Measurements from ENCODE around the gene EEF2KMT. TPM values are rescaled to one million over a fixed set of nuclear protein-coding genes. Genes with fewer than 3 reads are reported as not detected.
"Not testable (repeated sequence)": the region's sequence is repeated elsewhere in the genome, so short reads cannot be mapped to it uniquely, and the experiment has no call there.

EEF2KMT gene
- polyA plus RNA-seq, 6 donors from 2014 or later: 7.1 to 15.1 (median 10.1) TPM

DNA sequence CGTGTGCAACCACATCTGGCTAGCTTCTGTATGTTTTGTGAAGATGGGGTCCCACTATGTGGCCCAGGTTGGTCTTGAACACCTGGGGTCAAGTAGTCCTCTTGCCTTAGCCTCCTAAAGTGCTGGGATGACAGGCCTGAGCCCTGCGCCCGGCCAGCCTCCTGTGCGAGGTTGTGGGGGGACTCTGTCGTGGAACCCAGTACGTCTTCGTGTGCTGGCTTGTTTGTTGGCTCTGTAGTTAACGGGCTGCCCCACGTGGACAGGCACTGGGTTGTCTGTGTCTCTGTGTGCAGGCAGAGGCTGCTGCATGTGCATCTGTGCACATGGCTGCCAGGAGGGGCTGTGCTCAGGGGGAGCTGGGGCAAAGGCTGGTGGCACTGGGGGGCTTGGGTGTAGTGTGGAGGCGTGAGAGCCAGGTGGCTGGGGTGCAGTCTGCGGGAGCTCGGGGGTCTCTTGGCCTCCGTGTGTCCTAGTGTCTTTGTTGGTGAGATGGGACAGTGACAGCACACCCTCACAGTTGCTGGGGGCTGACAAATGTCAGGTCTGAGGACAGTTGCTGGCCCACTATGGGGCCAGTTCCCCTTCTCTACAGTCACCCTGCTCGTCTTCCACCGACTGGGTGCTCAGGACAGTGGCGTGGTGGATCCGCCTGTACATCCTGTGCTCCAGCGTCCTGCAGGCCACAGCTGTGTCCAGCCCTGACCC lies 9.4 kb downstream of the EEF2KMT start:
- H3K36me3 Mint-ChIP-seq: peaks cover 0 to 14% of the 10 kb centered on the region in 2 donors
- H3K9me3 Mint-ChIP-seq; H3K27me3 Mint-ChIP-seq; H3K4me3 Mint-ChIP-seq; DNase-seq; H3K4me1 Mint-ChIP-seq; ATAC-seq (ENCODE audit: low read depth in 2 of 2): not testable (repeated sequence)
- H3K27ac Mint-ChIP-seq: peak overlapping the region in 1 of 6 donors; percentile 29

DNA sequence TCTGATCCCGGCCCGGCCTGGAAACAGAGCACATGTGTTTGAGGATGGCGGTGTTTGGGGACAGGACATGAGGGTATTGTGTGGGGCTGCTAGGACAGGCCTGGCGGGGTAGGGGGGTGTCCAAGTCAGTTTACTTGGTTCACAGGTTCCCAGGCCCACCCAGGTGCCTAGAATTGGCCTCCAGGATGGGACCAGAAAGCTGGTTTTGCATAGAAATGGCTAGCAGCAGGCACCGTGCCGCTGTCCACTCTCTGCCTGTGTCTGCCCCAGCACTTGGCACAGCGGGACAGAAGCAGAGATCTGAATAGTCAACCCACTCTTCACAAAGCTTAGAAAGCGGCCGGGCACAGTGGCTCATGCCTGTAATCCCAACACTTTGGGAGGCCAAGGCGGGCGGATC lies 11.9 kb downstream of the EEF2KMT start:
- not testable (repeated sequence) for H3K4me1 Mint-ChIP-seq; H3K9me3 Mint-ChIP-seq; ATAC-seq (ENCODE audit: low read depth in 2 of 2); H3K27me3 Mint-ChIP-seq; DNase-seq; H3K4me3 Mint-ChIP-seq
- peak overlapping the region in 1 of 6 donors; percentile 83 for H3K27ac Mint-ChIP-seq
- peaks cover 0 to 14% of the 10 kb centered on the region in 2 donors for H3K36me3 Mint-ChIP-seq

- not testable (repeated sequence) for H3K4me1 Mint-ChIP-seq; H3K27ac Mint-ChIP-seq; H3K27me3 Mint-ChIP-seq; H3K9me3 Mint-ChIP-seq; H3K4me3 Mint-ChIP-seq; ATAC-seq (ENCODE audit: low read depth in 2 of 2)
- peak; percentile 42 for DNase-seq
- peaks cover 0 to 14% of the 10 kb centered on the region in 2 donors for H3K36me3 Mint-ChIP-seq
Measured at GRCh38 chr16:5084802-5085201, 12.8 kb downstream of the EEF2KMT start.

DNA sequence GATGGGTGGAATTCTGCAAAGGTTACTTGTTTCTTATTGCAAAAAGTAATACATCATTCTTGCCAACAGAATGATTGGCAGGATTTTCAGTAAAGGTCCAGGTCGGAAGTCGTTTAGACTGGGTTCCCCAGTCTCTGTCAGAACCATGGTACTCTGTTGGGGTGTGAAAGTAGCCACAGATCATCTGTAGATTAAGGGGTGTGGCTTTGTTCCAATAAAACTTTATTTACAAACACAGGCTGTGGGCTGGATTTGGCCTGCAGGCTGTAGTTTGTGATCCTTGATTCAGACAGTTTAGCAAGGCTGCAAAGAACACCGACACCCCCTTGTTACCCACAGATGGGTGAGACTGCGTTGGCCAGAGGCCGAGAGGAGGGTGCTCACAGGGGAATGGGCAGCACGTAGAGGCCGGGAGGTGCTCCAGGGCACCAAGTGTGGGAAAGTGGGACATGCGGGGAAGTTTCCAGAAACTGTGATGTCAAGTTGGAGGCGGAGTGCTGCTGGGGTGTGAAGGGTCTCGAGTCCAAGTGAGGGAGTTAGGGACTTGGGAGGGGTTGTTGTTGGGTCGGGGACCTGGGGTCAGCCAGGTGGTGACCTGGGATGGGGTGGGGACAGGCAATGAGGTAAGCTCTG lies 13.4 kb downstream of the EEF2KMT start:
- not testable (repeated sequence) for ATAC-seq (ENCODE audit: low read depth in 2 of 2); H3K9me3 Mint-ChIP-seq; H3K27me3 Mint-ChIP-seq; H3K4me1 Mint-ChIP-seq; H3K4me3 Mint-ChIP-seq; DNase-seq
- peak overlapping the region in 2 of 6 donors; percentile 35 to 42 for H3K27ac Mint-ChIP-seq
- peaks cover 0 to 14% of the 10 kb centered on the region in 2 donors for H3K36me3 Mint-ChIP-seq

GRCh38 chr16:5083646-5084045 lies 13.9 kb downstream of the EEF2KMT start:
- peak overlapping the region in 1 of 6 donors; percentile 11 for H3K27ac Mint-ChIP-seq
- peaks cover 0 to 14% of the 10 kb centered on the region in 2 donors for H3K36me3 Mint-ChIP-seq
- H3K27me3 Mint-ChIP-seq; H3K4me1 Mint-ChIP-seq; H3K4me3 Mint-ChIP-seq; H3K9me3 Mint-ChIP-seq; ATAC-seq (ENCODE audit: low read depth in 2 of 2); DNase-seq: not testable (repeated sequence)

- H3K4me3 Mint-ChIP-seq; H3K27ac Mint-ChIP-seq; H3K4me1 Mint-ChIP-seq; ATAC-seq (ENCODE audit: low read depth in 2 of 2); DNase-seq; H3K9me3 Mint-ChIP-seq; H3K27me3 Mint-ChIP-seq: not testable (repeated sequence)
- H3K36me3 Mint-ChIP-seq: peaks cover 0 to 16% of the 10 kb centered on the region in 2 donors
Measured at GRCh38 chr16:5080996-5081395, 16.6 kb downstream of the EEF2KMT start.

- not testable (repeated sequence) for H3K27me3 Mint-ChIP-seq; DNase-seq; H3K9me3 Mint-ChIP-seq; ATAC-seq (ENCODE audit: low read depth in 2 of 2); H3K4me3 Mint-ChIP-seq; H3K27ac Mint-ChIP-seq; H3K4me1 Mint-ChIP-seq
- H3K36me3 Mint-ChIP-seq: peaks cover under 1 to 21% of the 10 kb centered on the region in 2 donors
Measured at GRCh38 chr16:5080461-5080860, 17.1 kb downstream of the EEF2KMT start.

DNA sequence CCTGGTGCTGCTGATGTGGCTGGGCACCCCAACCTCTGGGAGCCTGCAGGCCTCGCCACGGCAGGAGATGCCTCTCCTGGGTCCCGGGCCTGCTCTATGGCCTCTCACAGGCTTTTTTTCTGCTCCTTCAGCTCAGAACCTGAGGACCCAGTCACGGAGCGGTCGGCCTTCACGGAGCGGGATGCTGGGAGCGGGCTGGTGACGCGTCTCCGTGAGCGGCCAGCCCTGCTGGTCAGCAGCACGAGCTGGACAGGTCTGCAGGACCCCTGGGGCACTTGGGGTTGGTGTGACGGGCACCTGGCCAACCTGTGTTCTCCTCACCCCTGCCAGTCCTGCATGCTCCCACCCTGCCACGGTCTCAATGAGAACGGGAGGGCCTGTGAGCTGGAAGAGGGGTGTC lies 19.0 kb downstream of the EEF2KMT start:
- Mint-ChIP-seq H3K4me3 (no peak overlapping the region), H3K27me3 (no peaks in the 10 kb centered on the region), H3K27ac (no peak overlapping the region), H3K4me1 (peaks cover 0 to 13% (median 11%) of the 10 kb centered on the region in 3 donors), H3K9me3 (no peaks in the 10 kb centered on the region), H3K36me3 (peaks cover 6 to 10% of the 10 kb centered on the region in 2 donors)
- no peak for ATAC-seq (ENCODE audit: low read depth in 2 of 2)
- DNase-seq: no peak

DNA sequence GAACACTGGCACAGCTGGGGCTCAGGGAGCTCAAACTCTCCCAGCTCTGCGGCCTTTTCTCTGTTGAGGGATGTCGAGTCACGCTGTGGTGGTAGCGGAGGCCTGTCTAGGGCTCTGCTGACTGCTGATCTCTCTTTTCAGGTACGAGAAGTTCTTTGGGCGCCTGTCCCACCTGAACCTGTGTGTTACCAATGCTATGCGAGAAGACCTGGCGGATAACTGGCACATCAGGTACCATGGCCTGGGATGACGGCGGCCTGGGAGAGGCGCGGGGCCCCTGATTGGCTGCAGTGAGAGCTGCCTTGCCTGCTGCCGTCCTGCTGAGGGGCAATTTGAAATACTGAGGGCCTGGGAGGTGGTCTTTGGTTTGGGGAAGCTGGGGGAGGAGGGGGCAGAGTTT lies 20.3 kb downstream of the EEF2KMT start:
- DNase-seq (no peak), ATAC-seq (ENCODE audit: low read depth in 2 of 2) (no peak)
- Mint-ChIP-seq H3K27me3 (no peaks in the 10 kb centered on the region), H3K9me3 (no peaks in the 10 kb centered on the region), H3K4me3 (no peak overlapping the region), H3K27ac (no peak overlapping the region), H3K36me3 (peaks cover 6 to 10% of the 10 kb centered on the region in 2 donors), H3K4me1 (peaks cover 10 to 24% (median 23%) of the 10 kb centered on the region in 3 donors)

GRCh38 chr16:5075637-5076036 lies 22.0 kb downstream of the EEF2KMT start:
- peak overlapping the region in 1 of 8 donors; percentile 47 for H3K4me3 Mint-ChIP-seq
- ATAC-seq (ENCODE audit: low read depth in 2 of 2): no peak

DNA sequence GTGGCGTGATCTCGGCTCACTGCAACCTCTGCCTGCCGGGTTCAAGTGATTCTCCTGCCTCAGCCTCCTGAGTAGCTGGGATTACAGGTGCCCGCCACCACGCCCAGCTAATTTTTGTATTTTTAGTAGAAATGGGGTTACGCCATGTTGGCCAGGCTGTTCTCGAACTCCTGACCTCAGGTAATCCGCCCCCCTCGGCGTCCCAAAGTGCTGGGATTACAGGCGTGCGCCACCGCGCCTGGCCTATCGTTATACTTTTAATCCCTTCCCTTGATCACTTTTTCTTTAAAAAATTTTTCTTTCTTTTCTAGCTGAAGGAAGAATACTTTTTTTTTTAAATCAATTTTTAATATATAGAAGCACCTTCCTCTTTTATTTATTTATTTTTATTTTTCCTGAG lies 23.8 kb downstream of the EEF2KMT start:
- peak overlapping the region in 1 of 6 donors; percentile 14 for H3K27ac Mint-ChIP-seq
- not testable (repeated sequence) for H3K9me3 Mint-ChIP-seq; H3K4me3 Mint-ChIP-seq; ATAC-seq (ENCODE audit: low read depth in 2 of 2); DNase-seq; H3K27me3 Mint-ChIP-seq
- H3K4me1 Mint-ChIP-seq: peaks cover 24 to 42% (median 41%) of the 10 kb centered on the region in 3 donors
- H3K36me3 Mint-ChIP-seq: peaks cover 6 to 10% of the 10 kb centered on the region in 2 donors

More at GRCh38 chr16:5075637-5076036, 22.0 kb downstream of the EEF2KMT start:
- Mint-ChIP-seq H3K27me3 (no peaks in the 10 kb centered on the region), H3K9me3 (no peaks in the 10 kb centered on the region), H3K27ac (no peak overlapping the region), H3K4me1 (peaks cover 24 to 41% (median 38%) of the 10 kb centered on the region in 3 donors), H3K36me3 (peaks cover 6 to 10% of the 10 kb centered on the region in 2 donors)
- no peak for DNase-seq

GRCh38 chr16:5073279-5073629 lies 24.3 kb downstream of the EEF2KMT start:
- Mint-ChIP-seq H3K36me3 (peaks cover 6 to 10% of the 10 kb centered on the region in 2 donors), H3K27ac (peak overlapping the region in 2 of 6 donors; percentile 11 to 96), H3K27me3 (no peaks in the 10 kb centered on the region), H3K4me1 (peaks cover 24 to 42% (median 41%) of the 10 kb centered on the region in 3 donors), H3K4me3 (peak overlapping the region; percentile 55 to 98 (median 96)), H3K9me3 (no peaks in the 10 kb centered on the region)
- ATAC-seq (ENCODE audit: low read depth in 2 of 2): no peak
- DNase-seq: no peak

GRCh38 chr16:5072334-5073278 lies 25.0 kb downstream of the EEF2KMT start:
- DNase-seq (no peak), ATAC-seq (ENCODE audit: low read depth in 2 of 2) (no peak)
- peak overlapping the region; percentile 93 to 97 (median 96) for H3K27ac Mint-ChIP-seq
- no peaks in the 10 kb centered on the region for H3K27me3 Mint-ChIP-seq
- H3K9me3 Mint-ChIP-seq: no peaks in the 10 kb centered on the region
- peaks cover 24 to 42% (median 41%) of the 10 kb centered on the region in 3 donors for H3K4me1 Mint-ChIP-seq
- H3K4me3 Mint-ChIP-seq: peak overlapping the region; percentile 91 to 98 (median 96)
- peaks cover 6 to 10% of the 10 kb centered on the region in 2 donors for H3K36me3 Mint-ChIP-seq

Measured in naive B cell (primary cell).